Fibroblast of lung (primary cell): Measurements from ENCODE around the gene CEP250.
"Not testable (repeated sequence)": the region's sequence is repeated elsewhere in the genome, so short reads cannot be mapped to it uniquely, and the experiment has no call there.

Experiments
- EZH2 ChIP-seq: IDR thresholded peaks from 2 replicates; pipeline ENCODE4 v1.5.1; 2012; ENCODE audit warnings: low read length, control low read depth, mild to moderate bottlenecking; ENCODE audit errors: missing control alignments
- TF ChIP-seq, protein P1 (sequence below), 2 donors: IDR thresholded peaks in 1 of 2; conservative IDR thresholded peaks in 1 of 2; 1 replicate in 1 of 2; 2 replicates in 1 of 2; pipeline ENCODE4 v1.5.1; 2011 to 2012; ENCODE audit warnings: low read length in 2 of 2, control low read depth in 1 of 2, inconsistent platforms in 1 of 2, low read depth in 1 of 2, mild to moderate bottlenecking in 1 of 2

GRCh38 chr20:35456700-35457099 lies 1.3 kb downstream of the CEP250 start:
- TF ChIP-seq, protein P1, sequence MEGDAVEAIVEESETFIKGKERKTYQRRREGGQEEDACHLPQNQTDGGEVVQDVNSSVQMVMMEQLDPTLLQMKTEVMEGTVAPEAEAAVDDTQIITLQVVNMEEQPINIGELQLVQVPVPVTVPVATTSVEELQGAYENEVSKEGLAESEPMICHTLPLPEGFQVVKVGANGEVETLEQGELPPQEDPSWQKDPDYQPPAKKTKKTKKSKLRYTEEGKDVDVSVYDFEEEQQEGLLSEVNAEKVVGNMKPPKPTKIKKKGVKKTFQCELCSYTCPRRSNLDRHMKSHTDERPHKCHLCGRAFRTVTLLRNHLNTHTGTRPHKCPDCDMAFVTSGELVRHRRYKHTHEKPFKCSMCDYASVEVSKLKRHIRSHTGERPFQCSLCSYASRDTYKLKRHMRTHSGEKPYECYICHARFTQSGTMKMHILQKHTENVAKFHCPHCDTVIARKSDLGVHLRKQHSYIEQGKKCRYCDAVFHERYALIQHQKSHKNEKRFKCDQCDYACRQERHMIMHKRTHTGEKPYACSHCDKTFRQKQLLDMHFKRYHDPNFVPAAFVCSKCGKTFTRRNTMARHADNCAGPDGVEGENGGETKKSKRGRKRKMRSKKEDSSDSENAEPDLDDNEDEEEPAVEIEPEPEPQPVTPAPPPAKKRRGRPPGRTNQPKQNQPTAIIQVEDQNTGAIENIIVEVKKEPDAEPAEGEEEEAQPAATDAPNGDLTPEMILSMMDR (conservative IDR thresholded peaks at IDR 0.05 in 1 of 2, IDR thresholded peaks at IDR 0.05 in 1 of 2; ENCODE audit: low read depth in 1 of 2, low read length in 2 of 2) = not testable (repeated sequence)
- TF ChIP-seq EZH2 = not testable (repeated sequence)
